ENCODE data around the gene BATF2. TPM values are rescaled to one million over a fixed set of nuclear protein-coding genes. Genes with fewer than 3 reads are reported as not detected.

BATF2 gene
- total RNA-seq, 2 experiments from 2014 or later = 0.70 to 0.79 TPM

DNA sequence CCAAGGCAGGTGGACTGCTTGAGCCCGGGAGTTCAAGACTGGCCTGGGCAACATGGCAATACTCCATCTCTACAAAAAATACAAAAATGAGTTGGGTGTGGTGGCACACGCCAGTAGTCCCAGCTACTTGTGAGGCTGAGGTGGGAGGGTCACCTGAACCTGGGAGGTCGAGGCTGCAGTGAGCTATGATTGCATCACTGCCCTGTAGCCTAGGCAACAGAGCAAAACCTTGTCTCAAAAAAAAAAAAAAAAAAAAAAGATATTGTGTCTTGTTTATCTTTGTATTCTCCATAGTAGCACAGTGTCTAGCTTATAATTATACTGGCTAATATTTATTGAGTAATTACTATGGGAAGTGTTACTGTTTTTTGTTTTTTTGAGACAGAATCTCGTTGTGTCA is 45.2 kb downstream of the BATF2 start:
- no TSS peak for BruUV-seq (replicated peaks)
- intact Hi-C loops (cut with micrococcal nuclease; ENCODE audit: unreplicated experiment) = no loop called here
- Histone ChIP-seq H3K9me2 (ENCODE audit: insufficient read depth, low read length) (no peaks in the 10 kb centered on the region), H3K27ac (ENCODE audit: low read depth, low read length, poor library complexity, severe bottlenecking) (no peak overlapping the region), H3K4me3 (ENCODE audit: low read depth, low read length, poor library complexity, severe bottlenecking) (no peak overlapping the region), H4K20me1 (ENCODE audit: insufficient read depth, low read length) (no peaks in the 10 kb centered on the region), H3K4me2 (ENCODE audit: low read length) (no peak overlapping the region), H3K79me2 (ENCODE audit: insufficient read depth, low read depth, low read length) (no peaks in the 10 kb centered on the region), H3K36me3 (ENCODE audit: insufficient read depth, low read length) (no peaks in the 10 kb centered on the region), H3K9me3 (ENCODE audit: low read length) (no peaks in the 10 kb centered on the region), H2AFZ (ENCODE audit: low read length) (no peak overlapping the region), H3K4me1 (ENCODE audit: insufficient read depth, low read length, poor library complexity, severe bottlenecking) (peaks cover under 1% of the 10 kb centered on the region)
- TF ChIP-seq CTCF (conservative IDR thresholded peaks at IDR 0.05; ENCODE audit: low read length) = no peak
- TF ChIP-seq EZH2phosphoT487 (IDR thresholded peaks at IDR 0.05; ENCODE audit: borderline replicate concordance, low read depth, low read length) = no peak
- no peak for DNase-seq (ENCODE audit: low spot score)
- ChIA-PET CTCF (ENCODE audit: unreplicated experiment) (no interaction called here), POLR2A (interaction anchor here (0.6 to 2.2 kb wide), 3 partner anchors 12 to 278 kb away, joined by 3 to 5 read pairs (median 5); no protein-coding TSS in a partner anchor)

DNA sequence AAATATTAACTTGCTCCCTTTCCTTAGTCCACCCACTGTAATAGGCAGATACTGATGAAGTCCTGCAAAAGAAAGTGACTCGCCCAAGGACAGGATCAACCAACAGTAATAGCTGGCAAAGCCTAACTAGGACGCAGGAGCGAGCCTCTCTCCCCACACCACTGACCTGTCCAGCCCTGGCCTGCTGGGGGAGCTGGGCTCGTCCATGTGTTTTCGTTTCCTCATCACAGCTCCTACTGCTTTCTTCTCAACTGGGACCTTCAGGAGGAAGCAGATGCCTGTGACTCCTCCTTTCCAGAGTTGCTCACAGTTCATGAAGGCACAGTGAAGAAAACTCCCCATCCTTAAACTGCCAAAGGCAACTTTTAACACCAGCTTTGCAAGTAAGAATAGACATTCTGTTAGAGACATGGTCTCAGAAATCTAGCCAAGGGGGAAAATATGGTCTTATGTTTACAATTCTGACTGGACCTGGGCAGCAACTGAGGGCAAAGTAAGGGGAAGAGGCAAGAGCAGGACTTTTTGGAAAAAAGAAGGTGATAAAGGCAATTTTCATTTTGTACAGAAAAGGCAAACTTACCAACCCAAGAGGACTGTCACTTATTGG is 49.5 kb downstream of the BATF2 start:
- Histone ChIP-seq H4K20me1 (ENCODE audit: insufficient read depth, low read length) (no peaks in the 10 kb centered on the region), H3K27ac (ENCODE audit: low read depth, low read length, poor library complexity, severe bottlenecking) (no peak overlapping the region), H3K9me2 (ENCODE audit: insufficient read depth, low read length) (no peaks in the 10 kb centered on the region), H3K36me3 (ENCODE audit: insufficient read depth, low read length) (no peaks in the 10 kb centered on the region), H3K9me3 (ENCODE audit: low read length) (no peaks in the 10 kb centered on the region), H3K4me1 (ENCODE audit: insufficient read depth, low read length, poor library complexity, severe bottlenecking) (peaks cover 7% of the 10 kb centered on the region), H3K4me2 (ENCODE audit: low read length) (no peak overlapping the region), H2AFZ (ENCODE audit: low read length) (no peak overlapping the region), H3K4me3 (ENCODE audit: low read depth, low read length, poor library complexity, severe bottlenecking) (no peak overlapping the region), H3K79me2 (ENCODE audit: insufficient read depth, low read depth, low read length) (no peaks in the 10 kb centered on the region)
- DNase-seq (ENCODE audit: low spot score) = no peak
- TF ChIP-seq CTCF (conservative IDR thresholded peaks at IDR 0.05; ENCODE audit: low read length) = no peak
- TF ChIP-seq EZH2phosphoT487 (IDR thresholded peaks at IDR 0.05; ENCODE audit: borderline replicate concordance, low read depth, low read length) = no peak
- intact Hi-C loops (cut with micrococcal nuclease; ENCODE audit: unreplicated experiment) = loop anchor here (1.0 kb wide), 1 partner anchor 36 kb away; no protein-coding TSS in a partner anchor
- POLR2A ChIA-PET = no interaction called here
- BruUV-seq (replicated peaks) = no TSS peak
- CTCF ChIA-PET (ENCODE audit: unreplicated experiment) = no interaction called here

Small RNA genes within 50 kb of the gene (microRNA-seq; reads per million reads assigned to microRNA genes)
- gene MIR6879 (ENCODE audit: borderline replicate concordance) = not detected

Small RNA genes within 50 kb of the gene (small RNA-seq; reads per million reads assigned to genes)
- not detected for gene MIR6879
- gene SNX15 = not detected

Other genes with a start within 250 kb of the BATF2 start
- 2.2 and 10.1 TPM in 2 replicates for gene PYGM, start 237.0 kb downstream of the BATF2 start, total RNA-seq (2014; rRNA removed; shearing (Covaris generic))
- 2.2 and 2.4 TPM in 2 replicates for gene PYGM, start 237.0 kb downstream of the BATF2 start, total RNA-seq (2022)
- 247 and 261 TPM in 2 replicates for gene SF1, start 218.4 kb downstream of the BATF2 start, total RNA-seq (2014; rRNA removed; shearing (Covaris generic))
- 535 TPM in 2 replicates for gene SF1, start 218.4 kb downstream of the BATF2 start, total RNA-seq (2022)
- 109 and 115 TPM in 2 replicates for gene MAP4K2, start 193.8 kb downstream of the BATF2 start, total RNA-seq (2014; rRNA removed; shearing (Covaris generic))
- 110 and 122 TPM in 2 replicates for gene MAP4K2, start 193.8 kb downstream of the BATF2 start, total RNA-seq (2022)
- 29.8 and 44.4 TPM in 2 replicates for gene MEN1, start 186.4 kb downstream of the BATF2 start, total RNA-seq (2014; rRNA removed; shearing (Covaris generic))
- 71.6 and 72.4 TPM in 2 replicates for gene MEN1, start 186.4 kb downstream of the BATF2 start, total RNA-seq (2022)
- 4.9 TPM in 2 replicates for gene CDC42BPG, start 152.3 kb downstream of the BATF2 start, total RNA-seq (2014; rRNA removed; shearing (Covaris generic))
- gene CDC42BPG, start 152.3 kb downstream of the BATF2 start, total RNA-seq (2022) = 3.5 and 5.1 TPM in 2 replicates
- 101 and 107 TPM in 2 replicates for gene EHD1, start 118.3 kb downstream of the BATF2 start, total RNA-seq (2014; rRNA removed; shearing (Covaris generic))
- 153 and 177 TPM in 2 replicates for gene EHD1, start 118.3 kb downstream of the BATF2 start, total RNA-seq (2022)
- 18.1 and 29.0 TPM in 2 replicates for gene ATG2A, start 79.8 kb downstream of the BATF2 start, total RNA-seq (2014; rRNA removed; shearing (Covaris generic))
- gene ATG2A, start 79.8 kb downstream of the BATF2 start, total RNA-seq (2022) = 28.2 and 28.7 TPM in 2 replicates
- 8.6 and 8.8 TPM in 2 replicates for gene PPP2R5B, start 72.3 kb downstream of the BATF2 start, total RNA-seq (2014; rRNA removed; shearing (Covaris generic))
- 13.3 and 16.2 TPM in 2 replicates for gene PPP2R5B, start 72.3 kb downstream of the BATF2 start, total RNA-seq (2022)
- gene GPHA2, start 61.1 kb downstream of the BATF2 start, total RNA-seq (2014; rRNA removed; shearing (Covaris generic)) = not detected in 2 replicates
- gene GPHA2, start 61.1 kb downstream of the BATF2 start, total RNA-seq (2022) = not detected in 2 replicates
- not detected in 2 replicates for gene MAJIN, start 24.9 kb downstream of the BATF2 start, total RNA-seq (2014; rRNA removed; shearing (Covaris generic))
- not detected in 2 replicates for gene MAJIN, start 24.9 kb downstream of the BATF2 start, total RNA-seq (2022)
- gene ARL2, start 17.2 kb upstream of the BATF2 start, total RNA-seq (2014; rRNA removed; shearing (Covaris generic)) = 113 and 130 TPM in 2 replicates
- 95.9 and 102 TPM in 2 replicates for gene ARL2, start 17.2 kb upstream of the BATF2 start, total RNA-seq (2022)
- 25.9 and 31.6 TPM in 2 replicates for gene SNX15, start 30.5 kb upstream of the BATF2 start, total RNA-seq (2014; rRNA removed; shearing (Covaris generic))
- gene SNX15, start 30.5 kb upstream of the BATF2 start, total RNA-seq (2022) = 28.3 and 33.6 TPM in 2 replicates
- gene SAC3D1, start 44.2 kb upstream of the BATF2 start, total RNA-seq (2014; rRNA removed; shearing (Covaris generic)) = 23.3 and 28.2 TPM in 2 replicates
- gene SAC3D1, start 44.2 kb upstream of the BATF2 start, total RNA-seq (2022) = 32.5 and 32.7 TPM in 2 replicates
- 2.7 and 7.1 TPM in 2 replicates for gene NAALADL1, start 61.6 kb upstream of the BATF2 start, total RNA-seq (2014; rRNA removed; shearing (Covaris generic))
- gene NAALADL1, start 61.6 kb upstream of the BATF2 start, total RNA-seq (2022) = 3.9 and 4.6 TPM in 2 replicates
- gene CDCA5, start 87.1 kb upstream of the BATF2 start, total RNA-seq (2014; rRNA removed; shearing (Covaris generic)) = 119 and 135 TPM in 2 replicates
- 151 and 153 TPM in 2 replicates for gene CDCA5, start 87.1 kb upstream of the BATF2 start, total RNA-seq (2022)
- gene ZFPL1, start 87.3 kb upstream of the BATF2 start, total RNA-seq (2014; rRNA removed; shearing (Covaris generic)) = 39.5 and 43.9 TPM in 2 replicates
- 38.4 and 42.6 TPM in 2 replicates for gene ZFPL1, start 87.3 kb upstream of the BATF2 start, total RNA-seq (2022)
- 214 and 221 TPM in 2 replicates for gene VPS51, start 99.2 kb upstream of the BATF2 start, total RNA-seq (2014; rRNA removed; shearing (Covaris generic))
- 119 and 146 TPM in 2 replicates for gene VPS51, start 99.2 kb upstream of the BATF2 start, total RNA-seq (2022)
- 25.8 and 30.1 TPM in 2 replicates for gene TM7SF2, start 114.9 kb upstream of the BATF2 start, total RNA-seq (2014; rRNA removed; shearing (Covaris generic))
- 46.7 and 54.1 TPM in 2 replicates for gene TM7SF2, start 114.9 kb upstream of the BATF2 start, total RNA-seq (2022)
- gene ZNHIT2, start 120.7 kb upstream of the BATF2 start, total RNA-seq (2014; rRNA removed; shearing (Covaris generic)) = 29.9 and 32.4 TPM in 2 replicates
- gene ZNHIT2, start 120.7 kb upstream of the BATF2 start, total RNA-seq (2022) = 10.7 and 11.5 TPM in 2 replicates
- 1,573 and 1,628 TPM in 2 replicates for gene FAU, start 125.2 kb upstream of the BATF2 start, total RNA-seq (2014; rRNA removed; shearing (Covaris generic))
- gene FAU, start 125.2 kb upstream of the BATF2 start, total RNA-seq (2022) = 1,401 and 1,406 TPM in 2 replicates
- gene MRPL49, start 125.3 kb upstream of the BATF2 start, total RNA-seq (2014; rRNA removed; shearing (Covaris generic)) = 81.6 and 83.2 TPM in 2 replicates
- 65.2 and 67.2 TPM in 2 replicates for gene MRPL49, start 125.3 kb upstream of the BATF2 start, total RNA-seq (2022)
- 102 and 134 TPM in 2 replicates for gene SYVN1, start 137.5 kb upstream of the BATF2 start, total RNA-seq (2014; rRNA removed; shearing (Covaris generic))
- gene SYVN1, start 137.5 kb upstream of the BATF2 start, total RNA-seq (2022) = 310 and 320 TPM in 2 replicates
- gene SPDYC, start 173.3 kb upstream of the BATF2 start, total RNA-seq (2014; rRNA removed; shearing (Covaris generic)) = not detected in 2 replicates
- not detected in 2 replicates for gene SPDYC, start 173.3 kb upstream of the BATF2 start, total RNA-seq (2022)
- 66.9 and 89.9 TPM in 2 replicates for gene CAPN1, start 185.0 kb upstream of the BATF2 start, total RNA-seq (2014; rRNA removed; shearing (Covaris generic))
- 111 and 118 TPM in 2 replicates for gene CAPN1, start 185.0 kb upstream of the BATF2 start, total RNA-seq (2022)

All from OCI-LY7 (cell line).